ENCODE measurements around the gene PSME2. TPM values are rescaled to one million over a fixed set of nuclear protein-coding genes. Genes with fewer than 3 reads are reported as not detected.

Gene PSME2
- total and polyA plus RNA-seq, 7 donors: 30.1 to 179 (median 76.4) TPM

GRCh38 chr14:24136684-24137528 is 9.5 kb downstream of the PSME2 start:
- 30 to 38% (median 33%) methylated on average over 13 of the region's 13 CpGs for WGBS, 3 donors
- H3K4me1 ChIP-seq: peaks cover 53% of the 10 kb centered on the region
- peaks cover 0 to 25% of the 10 kb centered on the region in 2 donors for H3K36me3 ChIP-seq (ENCODE audit: insufficient read depth in 1 of 2, low read depth in 1 of 2)
- H3K27ac ChIP-seq: peak overlapping the region; percentile 96
- intact Hi-C loops (cut with DNase I): no loop called here
- ATAC-seq (no peak), DNase-seq (no peak)
- no peaks in the 10 kb centered on the region for H3K9me3 ChIP-seq
- peak overlapping the region; percentile 100 for H3K4me3 ChIP-seq
- H3K27me3 ChIP-seq (ENCODE audit: insufficient read depth in 3 of 3, low read length in 2 of 3): no peaks in the 10 kb centered on the region
- no peak for TF ChIP-seq CTCF (IDR thresholded peaks at IDR 0.05)

DNA sequence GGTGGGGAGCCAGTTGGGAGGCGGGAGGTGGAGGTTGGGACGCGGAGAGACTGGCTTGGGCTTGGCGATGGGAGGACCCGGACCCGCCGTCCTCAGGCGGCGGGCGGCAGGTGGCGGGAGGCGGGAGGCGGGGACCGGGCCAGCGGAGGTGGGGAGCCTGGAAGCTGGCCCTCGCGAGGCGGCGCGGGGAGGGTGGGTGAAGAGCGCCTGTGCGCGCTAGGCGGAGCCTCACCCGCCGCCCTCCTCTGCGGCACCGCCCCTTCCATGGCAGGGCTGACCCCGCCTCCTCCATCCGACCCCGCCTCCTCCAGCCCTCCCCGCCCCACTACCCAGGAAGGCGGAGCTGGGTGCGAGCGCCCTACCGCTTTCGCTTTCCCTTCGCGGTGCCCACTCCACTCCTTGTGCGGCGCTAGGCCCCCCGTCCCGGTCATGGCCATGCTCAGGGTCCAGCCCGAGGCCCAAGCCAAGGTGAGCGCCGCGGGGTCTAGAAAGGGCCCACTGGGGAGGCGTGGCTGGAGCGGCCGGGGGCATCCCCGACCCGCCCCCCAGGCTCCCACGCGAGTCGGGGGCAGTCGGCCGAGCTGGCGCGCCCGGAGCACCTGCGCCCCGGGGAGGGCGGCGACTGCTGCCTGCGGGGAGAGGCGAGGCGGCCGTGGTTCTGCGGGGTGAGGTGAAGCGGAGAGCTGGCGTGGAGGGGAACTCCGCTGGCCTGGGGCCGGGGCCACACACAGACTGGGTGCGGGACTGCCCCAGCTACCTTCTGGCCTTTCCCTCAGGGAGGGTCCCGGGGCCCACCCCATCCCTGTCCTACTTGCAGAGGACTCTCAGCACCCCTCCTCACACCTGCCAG is 10.4 kb downstream of the PSME2 start, which contains the start of gene PSME1:
Gene PSME1 (plus strand): TSS at position 361 of the 850 bp plus-strand sequence. CDS start 69 bp downstream, at position 430.
- H3K27me3 ChIP-seq (ENCODE audit: insufficient read depth in 3 of 3, low read length in 2 of 3): no peaks in the 10 kb centered on the region
- DNase-seq (peak; percentile 93 to 97), ATAC-seq (peak; percentile 82 to 86 (median 86))
- WGBS, 3 donors: 0 to 1% (median 1%) methylated on average over 29 to 74 of the region's 75 CpGs
- H3K4me1 ChIP-seq: peaks cover 53% of the 10 kb centered on the region
- no peak for TF ChIP-seq CTCF (IDR thresholded peaks at IDR 0.05)
- intact Hi-C loops (cut with DNase I): no loop called here
- H3K27ac ChIP-seq: peak within 1 kb of the TSS; percentile 96
- peaks cover 0 to 25% of the 10 kb centered on the region in 2 donors for H3K36me3 ChIP-seq (ENCODE audit: insufficient read depth in 1 of 2, low read depth in 1 of 2)
- H3K9me3 ChIP-seq: no peaks in the 10 kb centered on the region
- peak within 1 kb of the TSS; percentile 100 for H3K4me3 ChIP-seq

DNA sequence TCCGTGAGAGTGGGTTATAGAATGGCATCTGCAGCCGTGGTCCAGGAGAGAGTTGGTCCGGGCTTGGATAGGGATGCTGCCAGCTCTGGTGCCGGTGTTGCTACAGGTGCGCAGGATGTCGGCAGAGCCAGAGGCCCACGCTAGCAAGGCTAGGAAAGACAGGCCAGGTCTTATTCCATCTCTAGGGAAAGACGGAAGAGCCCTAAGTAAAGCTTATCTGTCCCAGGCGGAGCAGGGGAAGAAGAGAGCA is 10.9 kb downstream of the PSME2 start:
- H3K9me3 ChIP-seq: no peaks in the 10 kb centered on the region
- H3K36me3 ChIP-seq (ENCODE audit: insufficient read depth in 1 of 2, low read depth in 1 of 2): peaks cover 0 to 25% of the 10 kb centered on the region in 2 donors
- intact Hi-C loops (cut with DNase I): no loop called here
- H3K27ac ChIP-seq: peak overlapping the region; percentile 96
- no peak for ATAC-seq
- peak overlapping the region; percentile 100 for H3K4me3 ChIP-seq
- TF ChIP-seq CTCF (IDR thresholded peaks at IDR 0.05): no peak
- no peaks in the 10 kb centered on the region for H3K27me3 ChIP-seq (ENCODE audit: insufficient read depth in 3 of 3, low read length in 2 of 3)
- 3 to 4% (median 4%) methylated on average over 9 of the region's 9 CpGs for WGBS, 3 donors
- DNase-seq: no peak
- peaks cover 58% of the 10 kb centered on the region for H3K4me1 ChIP-seq

DNA sequence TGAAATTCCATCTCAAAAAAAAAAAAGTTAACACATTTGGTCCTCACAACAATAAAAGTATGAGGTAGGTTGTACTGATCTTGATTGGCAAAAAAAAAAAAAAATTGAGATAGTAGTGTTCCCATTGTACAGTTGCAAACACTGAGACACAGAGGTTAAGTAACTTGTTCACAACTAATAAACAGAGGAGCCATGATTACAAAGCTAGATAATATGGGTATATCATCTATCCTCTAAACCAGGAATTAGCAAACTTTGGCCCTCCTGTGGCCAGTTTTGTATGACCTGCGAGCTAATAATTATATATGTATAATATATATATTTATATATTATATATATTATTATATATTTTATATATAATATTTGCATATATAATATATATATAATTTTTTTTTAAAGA is 12.7 kb downstream of the PSME2 start:
- DNase-seq: no peak
- Histone ChIP-seq H3K36me3 (ENCODE audit: insufficient read depth in 1 of 2, low read depth in 1 of 2) (peaks cover 0 to 17% of the 10 kb centered on the region in 2 donors), H3K27me3 (ENCODE audit: insufficient read depth in 3 of 3, low read length in 2 of 3) (no peaks in the 10 kb centered on the region), H3K4me1 (peaks cover 48% of the 10 kb centered on the region), H3K27ac (peak overlapping the region; percentile 96), H3K4me3 (no peak overlapping the region), H3K9me3 (no peaks in the 10 kb centered on the region)
- intact Hi-C loops (cut with DNase I): no loop called here
- no peak for ATAC-seq
- no peak for TF ChIP-seq CTCF (IDR thresholded peaks at IDR 0.05)
- WGBS, 3 donors: 88 to 92% (median 90%) methylated on average over 1 of the region's 1 CpG
